ENCODE measurements around the gene FAM168B.

Gene FAM168B

GRCh38 chr2:131105156-131105949 lies 12.1 kb upstream of the FAM168B start, which contains the start of gene PLEKHB2:
TSS of gene PLEKHB2 (plus strand) at chr2:131105336. CDS start at chr2:131120942, 15,606 bp downstream.
- ChIA-PET CTCF (interaction anchor here (1.2 to 3.1 kb wide), 3 partner anchors 11 to 387 kb away, joined by 4 to 12 read pairs (median 8); partner anchors contain the start of gene MZT2A), POLR2A (interaction anchor here (1.2 kb wide), 1 partner anchor 12 kb away, joined by 5 read pairs; the partner anchor contains the start of gene FAM168B)
- TF ChIP-seq, protein P1, sequence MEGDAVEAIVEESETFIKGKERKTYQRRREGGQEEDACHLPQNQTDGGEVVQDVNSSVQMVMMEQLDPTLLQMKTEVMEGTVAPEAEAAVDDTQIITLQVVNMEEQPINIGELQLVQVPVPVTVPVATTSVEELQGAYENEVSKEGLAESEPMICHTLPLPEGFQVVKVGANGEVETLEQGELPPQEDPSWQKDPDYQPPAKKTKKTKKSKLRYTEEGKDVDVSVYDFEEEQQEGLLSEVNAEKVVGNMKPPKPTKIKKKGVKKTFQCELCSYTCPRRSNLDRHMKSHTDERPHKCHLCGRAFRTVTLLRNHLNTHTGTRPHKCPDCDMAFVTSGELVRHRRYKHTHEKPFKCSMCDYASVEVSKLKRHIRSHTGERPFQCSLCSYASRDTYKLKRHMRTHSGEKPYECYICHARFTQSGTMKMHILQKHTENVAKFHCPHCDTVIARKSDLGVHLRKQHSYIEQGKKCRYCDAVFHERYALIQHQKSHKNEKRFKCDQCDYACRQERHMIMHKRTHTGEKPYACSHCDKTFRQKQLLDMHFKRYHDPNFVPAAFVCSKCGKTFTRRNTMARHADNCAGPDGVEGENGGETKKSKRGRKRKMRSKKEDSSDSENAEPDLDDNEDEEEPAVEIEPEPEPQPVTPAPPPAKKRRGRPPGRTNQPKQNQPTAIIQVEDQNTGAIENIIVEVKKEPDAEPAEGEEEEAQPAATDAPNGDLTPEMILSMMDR (IDR thresholded peaks at IDR 0.05; ENCODE audit: control extremely low read depth, extremely low read depth, low read depth, missing control alignments): no peak
- peak; percentile 95 for DNase-seq (ENCODE audit: extremely low spot score)

GRCh38 chr2:131104487-131105155 lies 11.4 kb upstream of the FAM168B start:
- POLR2A ChIA-PET: no interaction called here
- CTCF ChIA-PET: interaction anchor here (1.3 to 3.1 kb wide), 3 partner anchors 10 to 388 kb away, joined by 6 to 12 read pairs (median 8); partner anchors contain the start of gene MZT2A
- peak; percentile 79 for DNase-seq (ENCODE audit: extremely low spot score)
- TF ChIP-seq, protein P1 (IDR thresholded peaks at IDR 0.05; ENCODE audit: control extremely low read depth, extremely low read depth, low read depth, missing control alignments): no peak

GRCh38 chr2:131103165-131103564 lies 9.9 kb upstream of the FAM168B start:
- TF ChIP-seq, protein P1 (IDR thresholded peaks at IDR 0.05; ENCODE audit: control extremely low read depth, extremely low read depth, low read depth, missing control alignments): no peak
- ChIA-PET CTCF (interaction anchor here (1.3 to 3.1 kb wide), 5 partner anchors 9 to 389 kb away, joined by 4 to 12 read pairs (median 6); partner anchors contain the start of gene MZT2A), POLR2A (no interaction called here)
- DNase-seq (ENCODE audit: extremely low spot score): no peak

DNA sequence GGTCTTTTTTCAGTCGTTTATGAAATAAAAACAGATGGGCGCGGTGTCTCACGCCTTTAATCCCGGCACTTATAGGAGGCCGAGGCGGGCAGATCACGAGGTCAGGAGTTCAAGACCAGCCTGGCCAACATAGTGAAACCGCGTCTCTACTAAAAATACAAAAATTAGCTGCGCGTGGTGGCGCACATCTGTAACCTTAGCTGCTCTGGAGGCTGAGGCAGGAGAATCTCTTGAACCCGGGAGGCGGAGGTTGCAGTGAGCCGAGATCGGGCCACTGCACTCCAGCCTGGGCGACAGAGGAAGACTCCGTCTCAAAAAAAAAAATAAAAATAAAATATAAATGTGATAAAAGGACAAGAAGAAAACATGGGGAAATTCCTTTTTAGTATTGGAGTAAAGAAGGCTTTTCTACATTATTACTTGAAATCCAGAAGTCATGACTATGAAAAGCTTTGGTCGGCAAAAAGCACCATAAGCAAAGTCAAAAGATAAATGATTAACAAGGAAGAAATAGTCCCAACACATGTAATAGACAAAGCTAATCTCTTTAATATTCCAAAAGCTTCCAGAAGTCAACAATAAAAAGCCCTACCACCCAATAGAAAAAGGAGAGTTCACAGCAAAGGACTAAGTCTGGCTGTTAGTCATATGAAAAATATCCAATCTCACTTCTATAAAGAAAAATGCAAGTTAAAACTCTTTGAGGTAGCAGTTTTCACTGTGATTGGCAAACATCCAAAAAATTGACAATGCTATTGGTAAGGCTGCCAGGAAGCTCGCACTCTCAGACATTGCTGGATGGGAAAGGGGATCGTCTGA lies 1.4 kb upstream of the FAM168B start:
- TF ChIP-seq, protein P1 (IDR thresholded peaks at IDR 0.05; ENCODE audit: control extremely low read depth, extremely low read depth, low read depth, missing control alignments): no peak
- ChIA-PET POLR2A (no interaction called here), CTCF (interaction anchor here (2.3 kb wide), 1 partner anchor 10 kb away, joined by 12 read pairs; the partner anchor contains the start of gene PLEKHB2)
- no peak for DNase-seq (ENCODE audit: extremely low spot score)

GRCh38 chr2:131093696-131094462 lies 619 bp upstream of the FAM168B start:
- DNase-seq (ENCODE audit: extremely low spot score): no peak
- ChIA-PET POLR2A (interaction anchor here (0.7 to 1.8 kb wide), 2 partner anchors 12 to 19 kb away, joined by 3 to 5 read pairs; no protein-coding TSS in a partner anchor), CTCF (interaction anchor here (1.1 to 2.3 kb wide), 3 partner anchors 10 to 580 kb away, joined by 3 to 12 read pairs (median 4); partner anchors contain the start of gene PLEKHB2)
- TF ChIP-seq, protein P1 (IDR thresholded peaks at IDR 0.05; ENCODE audit: control extremely low read depth, extremely low read depth, low read depth, missing control alignments): no peak

Data from GM10248 (cell line).